Hepatocyte (in vitro differentiated cells): ENCODE data around the gene CEP89.

Experiments
- CTCF ChIP-seq: fragments of 200-600 bp; sonication (generic); IDR thresholded peaks from 2 replicates; pipeline ENCODE4 v1.5.1; 2016; ENCODE audit warnings: antibody characterized with exemption, mild to moderate bottlenecking; ENCODE audit not compliant: poor library complexity
- EZH2phosphoT487 ChIP-seq: fragments of 200-600 bp; sonication (generic); IDR thresholded peaks from one replicate; pipeline ENCODE4 v1.6.1; 2018; ENCODE audit warnings: antibody characterized with exemption, mild to moderate bottlenecking, low read depth, moderate library complexity; ENCODE audit not compliant: unreplicated experiment, severe bottlenecking

DNA sequence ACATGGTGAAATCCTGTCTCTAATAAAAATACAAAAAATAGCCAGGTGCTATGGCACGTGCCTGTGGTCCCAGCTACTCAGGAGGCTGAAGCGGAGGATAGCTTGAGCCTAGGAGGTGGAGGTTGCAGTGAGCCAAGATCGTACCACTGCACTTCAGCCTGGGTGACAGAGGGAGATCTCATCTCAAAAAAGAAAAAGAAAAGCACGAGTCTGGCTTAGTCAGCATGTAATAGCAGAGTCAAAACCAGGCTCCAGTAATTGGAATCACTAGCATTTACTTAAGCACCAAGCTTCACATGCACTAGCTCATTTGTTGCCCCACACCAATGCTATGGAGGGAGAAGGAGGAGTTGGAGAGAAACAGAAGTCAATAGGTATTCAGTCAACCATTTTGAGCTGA is 60.3 kb downstream of the CEP89 start:
- TF ChIP-seq CTCF, result no peak
- TF ChIP-seq EZH2phosphoT487, result no peak
